Fibroblast of mammary gland (primary cell): ENCODE results near the gene ANKRD13D.
"Not testable (repeated sequence)": the region's sequence is repeated elsewhere in the genome, so short reads cannot be mapped to it uniquely, and the experiment has no call there.

Source experiments
- DNase-seq: peaks from one replicate; pipeline ENCODE4 v3.0.0-alpha.2; 2010; ENCODE audit warnings: low read depth
- H3K4me3 ChIP-seq: 2 replicates; pipeline ENCODE4 v1.5.1; 2011; ENCODE audit warnings: low read depth, mild to moderate bottlenecking, low read length, moderate library complexity; ENCODE audit not compliant: control insufficient read depth
- CTCF ChIP-seq: conservative IDR thresholded peaks from 2 replicates; pipeline ENCODE4 v1.5.1; 2011; ENCODE audit warnings: low read depth, low read length, inconsistent platforms; ENCODE audit not compliant: control insufficient read depth, insufficient read depth

The ANKRD13D gene

DNA sequence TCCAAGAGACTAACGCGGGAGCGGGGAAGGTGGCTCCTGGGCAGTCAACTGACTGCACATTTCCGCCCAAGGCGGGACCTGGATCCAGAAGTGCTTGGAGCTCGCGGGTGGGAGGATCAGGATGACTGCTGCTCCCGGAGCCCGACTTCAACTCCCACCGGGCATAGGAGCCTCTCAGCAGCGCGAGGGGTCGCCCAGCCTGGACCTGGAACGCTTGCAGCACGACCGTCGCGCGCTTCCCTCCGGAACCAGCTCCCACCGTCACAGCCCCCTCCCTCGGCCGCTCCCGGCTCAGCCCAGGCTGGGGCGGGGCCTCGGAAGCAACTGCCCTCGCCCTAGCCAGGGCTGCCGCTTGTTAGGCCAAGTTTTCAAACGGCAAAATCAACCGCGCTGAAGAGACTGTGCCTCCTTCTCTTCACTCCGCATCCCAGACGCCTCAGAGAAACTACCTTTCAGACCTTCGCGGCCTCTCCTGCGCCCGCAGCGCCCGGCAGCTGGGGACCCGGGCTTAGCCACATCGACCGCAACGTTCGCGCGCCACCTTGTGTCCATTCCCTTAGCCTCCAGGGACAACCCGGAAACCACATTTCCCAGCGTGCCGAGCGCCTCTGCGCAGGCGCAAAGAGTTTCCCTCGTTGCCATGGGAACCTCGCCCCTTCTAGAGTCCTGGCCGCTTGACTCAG is 28.2 kb downstream of the ANKRD13D start:
- TF ChIP-seq CTCF = peak; percentile 77
- peak overlapping the region; percentile 87 for H3K4me3 ChIP-seq
- DNase-seq = peak; percentile 91

DNA sequence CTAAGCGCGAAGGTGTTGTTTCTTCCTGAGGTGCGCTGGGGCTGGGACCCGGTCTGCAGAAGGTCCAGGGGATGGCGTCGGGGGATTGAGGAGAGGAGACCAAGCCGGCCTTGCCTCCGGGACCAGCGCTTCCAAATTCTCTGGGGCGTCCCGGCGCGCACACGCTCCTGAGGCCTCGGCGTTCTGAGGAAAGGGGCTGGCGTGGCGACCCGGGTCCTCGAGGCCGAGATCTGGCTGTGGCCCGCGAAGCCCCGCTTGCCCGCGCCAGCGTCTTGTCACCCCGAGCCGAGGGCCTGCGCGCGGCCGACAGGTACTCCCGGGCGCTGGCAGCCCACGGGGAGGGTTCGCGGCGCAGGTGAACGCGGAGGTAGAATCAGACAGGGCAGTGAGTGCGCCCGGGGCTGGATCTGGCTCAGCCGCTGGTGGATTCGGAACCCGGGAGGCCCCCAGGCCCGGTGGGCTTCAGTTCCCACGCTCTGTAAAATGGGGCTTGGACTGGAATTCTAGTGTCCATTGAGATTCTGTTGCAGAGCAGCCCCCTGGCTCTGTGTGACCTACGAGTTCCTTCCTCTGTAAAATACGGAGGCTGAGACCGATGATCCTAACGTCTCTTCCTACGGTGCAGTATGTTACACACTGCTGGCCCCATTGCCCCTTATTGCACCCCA is 28.9 kb downstream of the ANKRD13D start:
- no peak for TF ChIP-seq CTCF
- DNase-seq = no peak
- peak overlapping the region; percentile 87 for H3K4me3 ChIP-seq

- not testable (repeated sequence) for DNase-seq, H3K4me3 ChIP-seq
These were observed 29.8 kb downstream of the ANKRD13D start for GRCh38 chr11:67318876-67319275.

- no peak for TF ChIP-seq CTCF
- no peak for DNase-seq
- no peak overlapping the region for H3K4me3 ChIP-seq
These were observed 30.9 kb downstream of the ANKRD13D start for GRCh38 chr11:67320011-67320410.

GRCh38 chr11:67320691-67321090 is 31.6 kb downstream of the ANKRD13D start:
- no peak overlapping the region for H3K4me3 ChIP-seq
- DNase-seq = no peak
- no peak for TF ChIP-seq CTCF

- no peak overlapping the region for H3K4me3 ChIP-seq
- TF ChIP-seq CTCF = no peak
- DNase-seq = no peak
These were observed 32.3 kb downstream of the ANKRD13D start for GRCh38 chr11:67321313-67321871.

DNA sequence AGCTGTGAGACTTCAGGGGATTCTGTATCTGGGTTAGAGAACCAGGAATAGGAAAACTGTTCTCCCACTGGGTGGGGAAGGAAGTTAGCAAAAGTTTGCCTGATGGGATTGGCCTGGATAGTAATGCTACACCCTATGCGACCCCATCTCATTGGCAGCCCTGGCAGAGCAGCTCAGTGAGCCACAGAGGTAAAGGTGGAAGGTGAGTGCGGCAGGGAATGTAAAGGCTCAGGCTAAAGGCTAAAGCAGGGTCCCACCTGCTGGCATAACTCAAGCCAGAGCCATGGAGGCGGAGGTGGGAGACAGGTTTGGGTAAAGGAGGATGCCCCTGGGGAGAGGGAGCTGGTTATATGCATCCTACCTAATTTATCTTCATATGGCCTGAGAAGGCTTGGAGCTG is 32.9 kb downstream of the ANKRD13D start:
- DNase-seq = no peak
- H3K4me3 ChIP-seq = no peak overlapping the region
- TF ChIP-seq CTCF = no peak
